HepG2 (cell line): ENCODE data around the gene NBR1. TPM values are rescaled to one million over a fixed set of nuclear protein-coding genes. Genes with fewer than 3 reads are reported as not detected.

ENCODE experiments used
- MAFG ChIP-seq: sonication (generic); formaldehyde crosslinking; IDR thresholded peaks from 2 replicates; pipeline ENCODE4 v1.5.1; 2020; ENCODE audit warnings: mild to moderate bottlenecking, missing genetic modification reagents
- MIER3 ChIP-seq: IDR thresholded peaks from 2 replicates; pipeline ENCODE4 v1.6.1; 2016; ENCODE audit warnings: missing compliant biosample characterization, borderline replicate concordance
- NCOA5 ChIP-seq: sonication (generic); formaldehyde crosslinking; IDR thresholded peaks from 2 replicates; pipeline ENCODE4 v1.4.0; 2020; ENCODE audit warnings: missing genetic modification reagents
- NONO ChIP-seq, 2 experiments: fragments of 450-650 bp in 1 of 2; sonication (generic) in 1 of 2; formaldehyde crosslinking in 1 of 2; IDR thresholded peaks in 1 of 2; conservative IDR thresholded peaks in 1 of 2; 2 replicates each; pipeline versions ENCODE4 v1.6.1 to v1.8.0; 2017 to 2022; ENCODE audit warnings: mild to moderate bottlenecking in 1 of 2, missing genetic modification reagents in 1 of 2, moderate library complexity in 1 of 2
- NPAS2 ChIP-seq: sonication (generic); formaldehyde crosslinking; IDR thresholded peaks from 2 replicates; pipeline ENCODE4 v1.8.0; 2022; ENCODE audit warnings: mild to moderate bottlenecking, missing genetic modification reagents, borderline replicate concordance
- RBM22 ChIP-seq: fragments of 200-400 bp; formaldehyde crosslinking; optimal IDR thresholded peaks from 2 replicates; pipeline ENCODE3; 2017; ENCODE audit warnings: mild to moderate bottlenecking, low read length, moderate library complexity
- SRSF9 ChIP-seq: fragments of 200-400 bp; formaldehyde crosslinking; IDR thresholded peaks from 2 replicates; pipeline ENCODE4 v1.6.1; 2018; ENCODE audit warnings: borderline replicate concordance, mild to moderate bottlenecking, low read depth, low read length; ENCODE audit not compliant: insufficient read depth, poor library complexity, severe bottlenecking
- polyA plus RNA-seq, 8 experiments: library from polyadenylated mRNA; depleted of rRNA in 3 of 8; stranded (reverse) in 7 of 8; unstranded in 1 of 8; fragments of >200 nt; fragmentation: Illumina TruSeq in 4 of 8; extraction: Trizol in 4 of 8; gene quantifications; 2 replicates each; pipeline versions ENCODE4 v1.2.1 to v1.2.3, GENCODE V29; 2011 to 2016; ENCODE audit warnings: low read depth in 4 of 8, missing spikeins in 1 of 8, mixed read lengths in 1 of 8; ENCODE audit not compliant: insufficient read depth in 1 of 8
- total RNA-seq, 5 experiments: library from RNA; depleted of rRNA; stranded (reverse); fragments of >200 nt; fragmentation: Illumina TruSeq; extraction: Trizol; gene quantifications; 2 replicates each; pipeline ENCODE4 v1.2.3, GENCODE V29; 2016; ENCODE audit warnings: low read depth in 1 of 5
- TF ChIP-seq, protein P1 (sequence below): sonication (generic); formaldehyde crosslinking; IDR thresholded peaks from 2 replicates; pipeline ENCODE4 v1.4.0; 2020; ENCODE audit warnings: mild to moderate bottlenecking, missing genetic modification reagents
- TF ChIP-seq, protein P2 (sequence below): sonication (generic); formaldehyde crosslinking; IDR thresholded peaks from 2 replicates; pipeline ENCODE4 v1.9.0; 2021; ENCODE audit warnings: missing genetic modification reagents, borderline replicate concordance
- TF ChIP-seq, protein P3 (sequence below): sonication (generic); formaldehyde crosslinking; IDR thresholded peaks from 2 replicates; pipeline ENCODE4 v1.5.1; 2020; ENCODE audit warnings: mild to moderate bottlenecking, missing genetic modification reagents, moderate library complexity

The NBR1 gene
- total and polyA plus RNA-seq, 2 of the 13 experiments (the other 11 are each of a cell fraction or from before 2014, with no cell fraction given) = 51.7 to 121 TPM

DNA sequence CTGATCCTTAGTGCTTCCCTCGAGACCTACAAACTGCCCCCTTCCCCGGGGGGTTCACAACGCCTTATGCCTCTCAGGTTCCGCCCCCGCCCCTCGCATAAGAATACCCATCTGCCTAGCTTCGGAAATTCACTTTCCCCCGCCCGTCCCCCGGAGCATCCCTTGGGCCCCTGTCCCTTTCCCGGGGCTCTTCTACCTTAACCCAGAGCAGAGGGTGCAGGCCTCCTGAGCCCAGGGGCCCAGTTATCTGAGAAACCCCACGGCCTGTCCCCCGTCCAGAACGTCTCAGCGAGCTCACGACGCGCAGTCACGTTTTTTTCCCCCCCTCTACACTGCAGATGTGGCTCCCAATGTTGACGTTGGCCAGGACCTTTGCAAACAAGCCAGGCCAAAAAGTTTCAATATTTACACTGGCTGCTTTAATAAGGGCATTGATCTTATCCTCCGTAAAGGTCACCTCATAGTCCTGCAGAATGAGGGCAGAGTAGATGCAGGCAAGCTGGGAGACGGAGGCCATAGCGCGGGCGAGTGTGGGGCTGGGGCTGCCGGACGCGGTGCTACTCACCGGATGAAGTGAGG lies 1.4 kb upstream of the NBR1 start (continued):
- TF ChIP-seq MAFG (CRISPR knock-in tag) (no peak), NONO (IDR thresholded peaks at IDR 0.05) (no peak), NONO (CRISPR knock-in tag; conservative IDR thresholded peaks at IDR 0.05) (peak; percentile 58; the same call in 1 of the 2 replicates), RBM22 (peak; percentile 24), NPAS2 (no peak), SRSF9 (no peak), MIER3 (no peak), NCOA5 (no peak)
- TF ChIP-seq, protein P1, sequence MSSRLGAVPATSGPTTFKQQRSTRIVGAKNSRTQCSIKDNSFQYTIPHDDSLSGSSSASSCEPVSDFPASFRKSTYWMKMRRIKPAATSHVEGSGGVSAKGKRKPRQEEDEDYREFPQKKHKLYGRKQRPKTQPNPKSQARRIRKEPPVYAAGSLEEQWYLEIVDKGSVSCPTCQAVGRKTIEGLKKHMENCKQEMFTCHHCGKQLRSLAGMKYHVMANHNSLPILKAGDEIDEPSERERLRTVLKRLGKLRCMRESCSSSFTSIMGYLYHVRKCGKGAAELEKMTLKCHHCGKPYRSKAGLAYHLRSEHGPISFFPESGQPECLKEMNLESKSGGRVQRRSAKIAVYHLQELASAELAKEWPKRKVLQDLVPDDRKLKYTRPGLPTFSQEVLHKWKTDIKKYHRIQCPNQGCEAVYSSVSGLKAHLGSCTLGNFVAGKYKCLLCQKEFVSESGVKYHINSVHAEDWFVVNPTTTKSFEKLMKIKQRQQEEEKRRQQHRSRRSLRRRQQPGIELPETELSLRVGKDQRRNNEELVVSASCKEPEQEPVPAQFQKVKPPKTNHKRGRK (CRISPR knock-in tag) = no peak
- TF ChIP-seq, protein P2, sequence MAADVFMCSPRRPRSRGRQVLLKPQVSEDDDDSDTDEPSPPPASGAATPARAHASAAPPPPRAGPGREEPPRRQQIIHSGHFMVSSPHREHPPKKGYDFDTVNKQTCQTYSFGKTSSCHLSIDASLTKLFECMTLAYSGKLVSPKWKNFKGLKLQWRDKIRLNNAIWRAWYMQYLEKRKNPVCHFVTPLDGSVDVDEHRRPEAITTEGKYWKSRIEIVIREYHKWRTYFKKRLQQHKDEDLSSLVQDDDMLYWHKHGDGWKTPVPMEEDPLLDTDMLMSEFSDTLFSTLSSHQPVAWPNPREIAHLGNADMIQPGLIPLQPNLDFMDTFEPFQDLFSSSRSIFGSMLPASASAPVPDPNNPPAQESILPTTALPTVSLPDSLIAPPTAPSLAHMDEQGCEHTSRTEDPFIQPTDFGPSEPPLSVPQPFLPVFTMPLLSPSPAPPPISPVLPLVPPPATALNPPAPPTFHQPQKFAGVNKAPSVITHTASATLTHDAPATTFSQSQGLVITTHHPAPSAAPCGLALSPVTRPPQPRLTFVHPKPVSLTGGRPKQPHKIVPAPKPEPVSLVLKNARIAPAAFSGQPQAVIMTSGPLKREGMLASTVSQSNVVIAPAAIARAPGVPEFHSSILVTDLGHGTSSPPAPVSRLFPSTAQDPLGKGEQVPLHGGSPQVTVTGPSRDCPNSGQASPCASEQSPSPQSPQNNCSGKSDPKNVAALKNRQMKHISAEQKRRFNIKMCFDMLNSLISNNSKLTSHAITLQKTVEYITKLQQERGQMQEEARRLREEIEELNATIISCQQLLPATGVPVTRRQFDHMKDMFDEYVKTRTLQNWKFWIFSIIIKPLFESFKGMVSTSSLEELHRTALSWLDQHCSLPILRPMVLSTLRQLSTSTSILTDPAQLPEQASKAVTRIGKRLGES = no peak
- TF ChIP-seq, protein P3, sequence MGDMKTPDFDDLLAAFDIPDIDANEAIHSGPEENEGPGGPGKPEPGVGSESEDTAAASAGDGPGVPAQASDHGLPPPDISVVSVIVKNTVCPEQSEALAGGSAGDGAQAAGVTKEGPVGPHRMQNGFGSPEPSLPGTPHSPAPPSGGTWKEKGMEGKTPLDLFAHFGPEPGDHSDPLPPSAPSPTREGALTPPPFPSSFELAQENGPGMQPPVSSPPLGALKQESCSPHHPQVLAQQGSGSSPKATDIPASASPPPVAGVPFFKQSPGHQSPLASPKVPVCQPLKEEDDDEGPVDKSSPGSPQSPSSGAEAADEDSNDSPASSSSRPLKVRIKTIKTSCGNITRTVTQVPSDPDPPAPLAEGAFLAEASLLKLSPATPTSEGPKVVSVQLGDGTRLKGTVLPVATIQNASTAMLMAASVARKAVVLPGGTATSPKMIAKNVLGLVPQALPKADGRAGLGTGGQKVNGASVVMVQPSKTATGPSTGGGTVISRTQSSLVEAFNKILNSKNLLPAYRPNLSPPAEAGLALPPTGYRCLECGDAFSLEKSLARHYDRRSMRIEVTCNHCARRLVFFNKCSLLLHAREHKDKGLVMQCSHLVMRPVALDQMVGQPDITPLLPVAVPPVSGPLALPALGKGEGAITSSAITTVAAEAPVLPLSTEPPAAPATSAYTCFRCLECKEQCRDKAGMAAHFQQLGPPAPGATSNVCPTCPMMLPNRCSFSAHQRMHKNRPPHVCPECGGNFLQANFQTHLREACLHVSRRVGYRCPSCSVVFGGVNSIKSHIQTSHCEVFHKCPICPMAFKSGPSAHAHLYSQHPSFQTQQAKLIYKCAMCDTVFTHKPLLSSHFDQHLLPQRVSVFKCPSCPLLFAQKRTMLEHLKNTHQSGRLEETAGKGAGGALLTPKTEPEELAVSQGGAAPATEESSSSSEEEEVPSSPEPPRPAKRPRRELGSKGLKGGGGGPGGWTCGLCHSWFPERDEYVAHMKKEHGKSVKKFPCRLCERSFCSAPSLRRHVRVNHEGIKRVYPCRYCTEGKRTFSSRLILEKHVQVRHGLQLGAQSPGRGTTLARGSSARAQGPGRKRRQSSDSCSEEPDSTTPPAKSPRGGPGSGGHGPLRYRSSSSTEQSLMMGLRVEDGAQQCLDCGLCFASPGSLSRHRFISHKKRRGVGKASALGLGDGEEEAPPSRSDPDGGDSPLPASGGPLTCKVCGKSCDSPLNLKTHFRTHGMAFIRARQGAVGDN = peak; percentile 89
